ENCODE measurements around the gene RAD51. TPM values are rescaled to one million over a fixed set of nuclear protein-coding genes. Genes with fewer than 3 reads are reported as not detected.

The RAD51 gene
- total RNA-seq, result under 1 TPM in 3 of 4 donors, not detected in 1; 0.50 to 0.92 (median 0.71) TPM

DNA sequence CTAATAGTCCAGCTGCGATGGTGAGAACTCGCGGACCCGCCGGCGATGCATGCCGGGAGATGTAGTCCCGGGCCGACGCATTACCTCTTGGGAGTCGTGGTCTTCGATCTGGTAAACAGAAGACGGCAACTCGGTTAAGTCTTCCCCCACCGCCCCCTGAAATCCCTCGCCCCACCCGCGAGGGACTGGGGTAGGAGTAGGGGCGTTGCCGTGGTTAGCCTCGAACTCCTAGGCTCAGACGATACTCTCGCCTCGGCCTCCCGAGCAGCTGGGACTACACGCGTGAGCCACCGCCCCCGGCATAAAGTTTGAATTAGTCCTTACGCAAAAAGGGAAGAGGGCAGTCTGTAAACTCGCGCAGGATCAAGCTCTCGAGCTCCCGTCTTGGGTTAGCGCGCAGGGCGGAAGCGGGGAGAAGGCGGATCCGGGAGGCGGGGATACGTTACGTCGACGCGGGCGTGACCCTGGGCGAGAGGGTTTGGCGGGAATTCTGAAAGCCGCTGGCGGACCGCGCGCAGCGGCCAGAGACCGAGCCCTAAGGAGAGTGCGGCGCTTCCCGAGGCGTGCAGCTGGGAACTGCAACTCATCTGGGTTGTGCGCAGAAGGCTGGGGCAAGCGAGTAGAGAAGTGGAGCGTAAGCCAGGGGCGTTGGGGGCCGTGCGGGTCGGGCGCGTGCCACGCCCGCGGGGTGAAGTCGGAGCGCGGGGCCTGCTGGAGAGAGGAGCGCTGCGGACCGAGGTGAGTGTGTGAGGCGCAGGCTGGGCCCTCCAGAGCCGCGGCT is at the start of gene RAD51:
RAD51 (plus strand) TSS at position 487 of the 781 bp plus-strand sequence. CDS start 3,585 bp downstream, outside the sequence.
- Histone ChIP-seq H3K27me3 (no peaks in the 10 kb centered on the region), H3K27ac (replicated peaks in 1 of 4) (peak within 1 kb of the TSS; percentile 95 to 100 (median 98)), H3K36me3 (peaks cover 4 to 18% (median 12%) of the 10 kb centered on the region in 4 donors), H3K4me1 (peaks cover 18 to 23% (median 22%) of the 10 kb centered on the region in 4 donors), H3K9me3 (no peaks in the 10 kb centered on the region), H3K4me3 (peak within 1 kb of the TSS; percentile 70 to 99 (median 84))
- TF ChIP-seq, protein P1, sequence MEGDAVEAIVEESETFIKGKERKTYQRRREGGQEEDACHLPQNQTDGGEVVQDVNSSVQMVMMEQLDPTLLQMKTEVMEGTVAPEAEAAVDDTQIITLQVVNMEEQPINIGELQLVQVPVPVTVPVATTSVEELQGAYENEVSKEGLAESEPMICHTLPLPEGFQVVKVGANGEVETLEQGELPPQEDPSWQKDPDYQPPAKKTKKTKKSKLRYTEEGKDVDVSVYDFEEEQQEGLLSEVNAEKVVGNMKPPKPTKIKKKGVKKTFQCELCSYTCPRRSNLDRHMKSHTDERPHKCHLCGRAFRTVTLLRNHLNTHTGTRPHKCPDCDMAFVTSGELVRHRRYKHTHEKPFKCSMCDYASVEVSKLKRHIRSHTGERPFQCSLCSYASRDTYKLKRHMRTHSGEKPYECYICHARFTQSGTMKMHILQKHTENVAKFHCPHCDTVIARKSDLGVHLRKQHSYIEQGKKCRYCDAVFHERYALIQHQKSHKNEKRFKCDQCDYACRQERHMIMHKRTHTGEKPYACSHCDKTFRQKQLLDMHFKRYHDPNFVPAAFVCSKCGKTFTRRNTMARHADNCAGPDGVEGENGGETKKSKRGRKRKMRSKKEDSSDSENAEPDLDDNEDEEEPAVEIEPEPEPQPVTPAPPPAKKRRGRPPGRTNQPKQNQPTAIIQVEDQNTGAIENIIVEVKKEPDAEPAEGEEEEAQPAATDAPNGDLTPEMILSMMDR (IDR thresholded peaks at IDR 0.05), result peak in 1 of 3 experiments; percentile 13
- peak; percentile 75 to 94 for TF ChIP-seq POLR2AphosphoS5 (IDR thresholded peaks at IDR 0.05)
- peak; percentile 12 for TF ChIP-seq POLR2A (IDR thresholded peaks at IDR 0.05; ENCODE audit: low read depth)
- no peak for TF ChIP-seq EP300 (IDR thresholded peaks at IDR 0.05)
- under 1% methylated on average over 43 of the region's 81 CpGs for WGBS
- peak; percentile 97 for DNase-seq (ENCODE audit: extremely low spot score)
- intact Hi-C loops (cut with DNase I), result loop anchor here (2.0 to 5.0 kb wide), 3 partner anchors 62 to 200 kb away; partner anchors contain the start of genes KNL1, RMDN3 and VPS18

DNA sequence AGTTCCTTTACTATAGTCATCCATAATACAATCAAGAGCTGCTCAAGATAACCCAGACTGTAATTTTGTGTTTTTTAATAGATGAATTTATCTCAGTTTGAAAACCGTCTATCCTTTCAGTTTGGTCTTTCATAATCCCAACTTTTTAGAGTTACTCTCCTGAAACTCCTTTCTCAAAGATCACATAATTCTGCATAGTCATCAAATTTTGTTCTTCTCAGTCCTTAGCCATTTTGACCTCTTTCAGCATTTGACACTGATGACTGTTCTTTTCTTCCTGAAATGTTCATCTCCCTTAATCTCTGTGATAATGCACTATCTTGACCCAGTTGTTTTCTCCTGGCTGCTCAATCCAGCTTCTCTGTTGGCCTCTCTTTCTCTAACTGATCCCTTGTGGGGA is 47.5 kb upstream of the RAD51 start:
- intact Hi-C loops (cut with DNase I), result no loop called here
- no peak for DNase-seq (ENCODE audit: extremely low spot score)
- Histone ChIP-seq H3K9me3 (no peaks in the 10 kb centered on the region), H3K4me1 (no peaks in the 10 kb centered on the region), H3K36me3 (no peaks in the 10 kb centered on the region), H3K4me3 (no peak overlapping the region), H3K27me3 (no peaks in the 10 kb centered on the region), H3K27ac (replicated peaks in 1 of 4) (no peak overlapping the region)
- TF ChIP-seq POLR2A (IDR thresholded peaks at IDR 0.05; ENCODE audit: low read depth) (no peak), EP300 (IDR thresholded peaks at IDR 0.05) (no peak), POLR2AphosphoS5 (IDR thresholded peaks at IDR 0.05) (no peak)
- TF ChIP-seq, protein P1 (IDR thresholded peaks at IDR 0.05), result no peak
- 98% methylated on average over 1 of the region's 1 CpG for WGBS

DNA sequence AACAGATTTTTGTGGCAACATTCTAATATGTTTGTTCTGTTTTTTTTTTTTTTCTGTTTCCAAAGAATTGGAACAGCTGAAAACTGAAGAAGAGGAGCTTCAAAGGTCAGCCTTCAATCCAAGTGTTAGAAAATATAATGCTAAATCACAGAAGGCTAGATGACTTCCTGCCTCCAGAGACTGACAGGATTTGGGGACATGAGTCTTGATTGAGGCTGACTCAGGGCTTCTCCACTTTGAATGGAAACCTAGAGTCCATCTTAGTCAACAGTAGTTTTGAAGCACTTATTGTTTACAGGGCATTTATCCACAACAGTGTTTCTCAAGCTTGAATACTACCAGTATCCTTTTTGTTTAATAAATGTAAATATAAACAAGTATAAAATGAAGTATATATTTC is 44.5 kb upstream of the RAD51 start:
- Histone ChIP-seq H3K27me3 (no peaks in the 10 kb centered on the region), H3K4me3 (no peak overlapping the region), H3K36me3 (no peaks in the 10 kb centered on the region), H3K27ac (replicated peaks in 1 of 4) (no peak overlapping the region), H3K4me1 (no peaks in the 10 kb centered on the region), H3K9me3 (no peaks in the 10 kb centered on the region)
- intact Hi-C loops (cut with DNase I), result no loop called here
- TF ChIP-seq, protein P1 (IDR thresholded peaks at IDR 0.05), result no peak
- TF ChIP-seq EP300 (IDR thresholded peaks at IDR 0.05), result no peak
- TF ChIP-seq POLR2AphosphoS5 (IDR thresholded peaks at IDR 0.05), result no peak
- no peak for TF ChIP-seq POLR2A (IDR thresholded peaks at IDR 0.05; ENCODE audit: low read depth)
- DNase-seq (ENCODE audit: extremely low spot score), result no peak

DNA sequence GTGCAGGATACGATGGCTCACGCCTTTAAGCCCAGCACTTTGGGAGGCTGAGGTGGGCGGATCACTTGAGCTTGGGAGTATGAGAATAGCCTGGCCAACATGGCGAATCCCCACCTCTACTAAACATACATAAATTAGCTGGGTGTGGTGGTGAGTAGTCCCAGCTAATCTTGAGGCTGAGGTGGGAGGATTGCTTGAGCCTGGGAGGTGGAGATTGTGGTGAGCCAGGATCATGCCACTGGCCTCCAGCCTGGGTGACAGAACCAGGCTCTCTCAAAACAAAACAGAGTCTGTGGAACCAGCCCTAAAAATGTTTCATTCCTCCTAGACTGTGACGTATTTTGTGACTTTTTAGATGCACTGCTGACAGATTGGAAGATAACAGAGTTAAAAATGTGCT is 34.3 kb upstream of the RAD51 start:
- DNase-seq (ENCODE audit: extremely low spot score), result no peak
- Histone ChIP-seq H3K27ac (replicated peaks in 1 of 4) (no peak overlapping the region), H3K27me3 (no peaks in the 10 kb centered on the region), H3K36me3 (no peaks in the 10 kb centered on the region), H3K4me3 (no peak overlapping the region), H3K9me3 (no peaks in the 10 kb centered on the region), H3K4me1 (no peaks in the 10 kb centered on the region)
- intact Hi-C loops (cut with DNase I), result no loop called here
- TF ChIP-seq EP300 (IDR thresholded peaks at IDR 0.05) (no peak), POLR2AphosphoS5 (IDR thresholded peaks at IDR 0.05) (no peak), POLR2A (IDR thresholded peaks at IDR 0.05; ENCODE audit: low read depth) (no peak)
- TF ChIP-seq, protein P1 (IDR thresholded peaks at IDR 0.05), result no peak
- WGBS, result 99% methylated on average over 5 of the region's 5 CpGs

Measured in esophagus muscularis mucosa (tissue), 4 donors.